GM19397 (cell line): ENCODE results near the gene AK5.

ENCODE experiments used
- ATAC-seq: cut with Tn5 transposase; IDR thresholded peaks from one replicate; pipeline ENCODE4 v1.9.1; 2021; ENCODE audit warnings: mild to moderate bottlenecking, moderate library complexity; ENCODE audit not compliant: unreplicated experiment

The AK5 gene

DNA sequence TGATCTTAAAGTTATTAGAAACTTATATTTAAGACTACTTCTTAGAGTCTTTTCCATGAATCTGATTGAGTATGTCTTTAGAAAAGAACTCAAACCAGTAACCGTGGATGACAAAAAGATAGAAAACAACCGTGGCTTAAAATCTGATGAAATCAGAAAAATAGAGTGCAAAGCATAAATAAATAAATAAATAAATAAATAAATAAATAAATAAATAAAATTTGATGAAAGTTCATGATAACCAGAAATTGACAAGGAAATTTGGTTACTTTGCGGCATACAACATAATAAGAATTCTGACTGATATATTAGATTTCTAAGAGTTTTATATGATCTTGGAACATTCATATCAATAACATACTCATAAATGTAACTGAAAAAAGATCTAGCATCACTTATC is 152.1 kb downstream of the AK5 start:
- ATAC-seq, result no peak

DNA sequence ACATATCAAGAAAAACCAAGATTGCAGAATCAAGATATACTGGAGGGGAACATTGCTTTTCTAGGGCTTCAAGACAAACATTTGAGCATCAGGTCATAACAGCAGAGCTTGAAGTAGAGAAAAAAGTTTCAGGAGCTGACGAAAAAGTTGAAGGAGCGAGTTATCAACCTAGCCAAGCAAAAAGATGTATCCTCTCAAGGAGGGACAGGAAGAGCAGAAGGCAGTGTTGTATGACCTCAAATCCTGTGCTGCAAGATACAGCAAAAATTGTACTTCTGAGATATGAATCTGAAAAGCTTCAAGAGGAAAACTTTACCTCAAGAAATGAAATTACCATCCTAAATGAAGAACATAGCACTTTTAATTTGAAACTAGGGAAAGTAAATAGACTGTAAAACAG is 153.1 kb downstream of the AK5 start:
- no peak for ATAC-seq

- no peak for ATAC-seq
These were observed 156.6 kb downstream of the AK5 start for GRCh38 chr1:77438236-77438913.

DNA sequence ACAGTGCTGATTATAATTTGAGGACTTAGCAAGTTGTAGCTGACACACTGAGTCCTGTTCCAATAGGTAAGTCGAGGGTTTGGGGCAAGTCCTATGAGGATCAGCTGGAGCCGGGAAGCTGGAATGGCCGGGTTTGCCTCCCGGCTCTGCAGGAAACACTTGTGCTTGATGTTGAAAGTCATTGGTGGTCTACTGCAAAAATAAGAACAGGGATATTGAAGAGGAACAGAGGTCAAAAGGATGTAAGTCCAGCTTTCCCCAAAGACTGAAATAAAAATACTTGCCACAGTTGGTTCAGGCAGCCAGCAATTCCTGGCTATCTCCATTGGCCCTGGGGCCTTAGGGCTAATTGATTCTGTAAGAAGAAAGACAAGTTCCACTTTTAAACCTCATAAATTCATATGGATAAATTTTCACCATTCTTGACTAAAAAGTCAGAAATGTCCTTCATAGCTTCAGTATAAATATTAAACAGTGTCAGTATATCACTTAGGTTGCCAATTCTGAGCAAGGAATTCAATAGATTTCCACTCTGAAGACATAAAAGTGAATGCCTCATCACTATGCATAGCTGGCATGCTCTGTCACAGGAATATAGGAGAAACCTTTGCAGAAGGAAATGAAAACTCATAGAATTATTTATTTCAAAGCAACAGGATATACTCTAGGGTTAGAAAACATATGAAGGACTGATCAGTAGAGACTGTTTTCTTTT is 165.2 kb downstream of the AK5 start:
- no peak for ATAC-seq

DNA sequence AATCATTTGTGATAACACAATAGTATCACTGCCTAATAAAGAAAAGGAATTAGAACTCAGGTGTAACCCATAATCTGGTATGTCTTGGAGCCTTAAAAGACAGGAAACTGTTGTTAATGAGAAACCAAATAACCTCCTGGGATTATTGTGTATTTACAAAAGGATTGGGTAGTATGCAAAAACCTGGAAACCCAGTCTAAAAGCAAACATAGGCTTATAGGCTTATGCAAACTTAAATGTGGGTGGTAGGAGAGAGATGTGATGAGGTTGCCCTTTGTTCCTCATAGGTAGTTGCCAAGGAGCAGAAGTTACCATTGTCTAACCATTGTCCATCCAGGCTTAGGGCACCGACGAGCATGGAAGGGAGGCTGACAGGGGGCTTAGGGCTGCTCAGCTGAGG is 165.8 kb downstream of the AK5 start:
- no peak for ATAC-seq

GRCh38 chr1:77459881-77460280 is 178.1 kb downstream of the AK5 start:
- ATAC-seq, result no peak

DNA sequence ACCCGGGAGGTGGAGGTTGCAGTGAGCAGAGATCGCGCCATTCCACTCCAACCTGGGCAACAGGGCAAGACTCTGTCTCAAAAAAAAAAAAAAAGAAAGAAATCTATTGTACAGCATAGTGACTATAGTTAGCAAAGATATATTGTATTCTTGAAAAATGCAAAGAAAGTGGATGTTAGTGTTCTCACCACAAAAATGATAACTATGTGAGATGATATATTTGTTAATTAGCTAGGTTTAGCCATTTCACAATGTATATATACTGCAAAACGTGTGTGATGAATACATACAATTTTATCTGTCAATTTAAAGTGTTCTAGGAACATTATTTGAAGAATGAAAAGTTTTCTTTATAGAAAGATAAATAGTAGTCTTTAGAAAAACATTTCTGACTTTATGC is 179.9 kb downstream of the AK5 start:
- ATAC-seq, result no peak

DNA sequence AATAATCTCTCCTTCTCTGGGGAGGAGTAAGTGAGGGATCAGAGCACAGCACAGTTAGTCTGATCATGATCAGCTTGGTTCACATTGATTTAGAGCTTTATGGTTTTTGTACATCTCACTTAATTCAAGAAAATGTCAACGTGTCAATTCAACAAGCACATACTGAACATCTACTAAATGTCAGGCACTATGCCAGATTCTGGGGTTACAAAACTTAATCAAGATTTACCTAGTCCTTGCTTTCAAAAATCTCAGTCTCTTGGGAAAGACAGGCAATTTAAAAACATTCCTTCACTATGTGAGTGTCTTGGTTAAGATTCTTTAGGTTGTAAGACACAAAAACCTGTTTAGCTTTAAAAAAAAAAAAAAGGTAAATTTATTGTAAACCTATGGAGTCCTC is 181.4 kb downstream of the AK5 start:
- ATAC-seq, result no peak

DNA sequence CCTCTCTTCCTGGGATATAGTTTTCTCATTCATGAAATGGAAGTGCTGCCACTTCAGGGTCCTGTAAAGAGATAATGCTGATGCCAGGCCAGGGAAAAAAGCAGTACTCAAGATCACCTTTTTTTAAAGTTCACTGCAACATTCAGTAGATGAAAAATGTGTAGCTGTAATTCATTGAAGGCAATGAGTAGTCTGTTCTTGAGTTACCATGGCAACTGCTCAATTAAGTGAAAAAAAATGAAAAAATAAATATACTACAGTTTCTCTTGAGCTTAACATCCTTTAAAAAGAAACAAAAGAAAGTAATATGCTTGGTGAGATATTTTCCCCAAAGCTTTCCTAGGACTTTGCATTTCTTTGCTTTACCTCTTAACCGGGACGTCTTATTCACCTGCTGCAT is 183.3 kb downstream of the AK5 start:
- ATAC-seq, result no peak

GRCh38 chr1:77465922-77466321 is 184.1 kb downstream of the AK5 start:
- no peak for ATAC-seq

DNA sequence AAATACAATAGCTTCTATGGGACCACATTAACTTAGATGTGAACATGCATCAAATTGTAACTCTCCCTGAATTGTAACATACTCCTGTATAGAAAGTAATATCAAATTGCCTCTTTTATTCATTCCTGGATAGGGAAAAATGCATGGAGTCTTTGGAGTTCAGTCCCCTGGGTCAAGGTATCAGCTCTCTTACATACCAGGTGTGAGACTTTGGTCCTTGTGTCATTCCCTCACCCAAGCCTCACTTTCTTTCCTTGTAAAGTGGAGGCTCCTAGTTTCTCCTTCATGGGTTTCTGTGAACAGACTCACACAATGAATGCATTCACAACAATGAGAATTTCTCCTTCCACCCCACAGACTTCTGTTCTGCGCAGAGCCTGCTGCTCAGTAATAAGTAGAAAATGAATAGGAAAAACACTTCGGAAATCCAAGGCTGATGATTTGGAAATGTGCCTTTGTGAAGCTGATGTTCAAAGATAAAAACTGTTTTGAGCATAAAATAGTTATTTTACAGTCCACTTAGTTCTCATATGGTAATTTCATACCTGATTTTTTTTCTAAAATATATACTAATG is 185.3 kb downstream of the AK5 start:
- ATAC-seq, result no peak

DNA sequence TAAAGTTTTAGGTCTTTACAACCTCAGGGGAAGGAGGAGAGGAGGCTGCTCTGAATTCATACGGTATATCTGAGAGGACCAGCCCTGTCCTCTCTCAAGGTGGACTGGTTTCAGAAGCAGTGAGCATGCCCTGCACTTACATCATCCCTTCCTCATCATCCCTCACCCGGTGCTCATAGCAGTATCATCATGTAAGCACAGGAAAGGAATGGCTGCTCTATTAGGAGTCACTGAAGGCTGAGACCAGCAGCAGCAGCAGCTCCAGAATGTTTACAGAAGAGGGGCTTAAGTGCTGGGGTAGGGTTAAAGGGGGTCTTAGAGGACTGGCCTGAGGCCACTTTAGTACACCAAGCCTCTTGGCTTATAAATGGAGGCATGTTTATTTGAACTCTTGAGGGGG is 185.9 kb downstream of the AK5 start:
- ATAC-seq, result no peak

DNA sequence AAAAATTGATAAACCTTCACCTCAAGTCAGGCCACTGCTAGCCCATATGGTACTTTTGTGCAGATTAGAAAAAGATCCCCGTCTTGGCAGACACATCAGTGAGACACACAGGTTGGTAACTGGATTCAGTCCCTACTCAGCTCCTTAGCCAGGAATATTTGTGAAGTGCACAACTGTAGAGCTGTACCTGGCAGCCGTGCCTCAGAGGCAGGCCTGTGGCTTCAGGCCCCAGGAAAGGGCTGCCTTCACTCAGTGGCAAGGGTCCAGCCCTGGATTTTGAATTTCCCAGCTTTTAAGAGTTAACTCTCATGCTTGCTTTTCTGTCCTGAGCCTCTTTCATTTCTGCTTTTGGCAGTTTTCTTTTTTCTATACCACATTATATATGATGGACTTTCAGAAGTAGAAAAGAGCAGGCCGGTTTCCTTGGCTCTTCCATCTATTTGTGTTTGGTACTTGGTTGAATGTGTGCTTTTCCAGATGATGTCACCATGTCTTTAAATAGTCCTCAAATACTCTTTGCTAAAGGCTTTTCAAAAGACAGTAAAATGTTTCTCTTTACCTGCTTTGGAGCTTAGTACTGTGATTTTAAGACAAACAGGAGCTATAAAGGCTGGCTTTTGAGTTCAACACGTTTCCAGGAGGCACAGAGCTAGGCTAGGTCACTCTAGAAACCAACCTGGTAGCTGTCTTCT is 186.6 kb downstream of the AK5 start:
- ATAC-seq, result no peak

- ATAC-seq, result no peak
These were observed 187.3 kb downstream of the AK5 start for GRCh38 chr1:77468949-77469710.

DNA sequence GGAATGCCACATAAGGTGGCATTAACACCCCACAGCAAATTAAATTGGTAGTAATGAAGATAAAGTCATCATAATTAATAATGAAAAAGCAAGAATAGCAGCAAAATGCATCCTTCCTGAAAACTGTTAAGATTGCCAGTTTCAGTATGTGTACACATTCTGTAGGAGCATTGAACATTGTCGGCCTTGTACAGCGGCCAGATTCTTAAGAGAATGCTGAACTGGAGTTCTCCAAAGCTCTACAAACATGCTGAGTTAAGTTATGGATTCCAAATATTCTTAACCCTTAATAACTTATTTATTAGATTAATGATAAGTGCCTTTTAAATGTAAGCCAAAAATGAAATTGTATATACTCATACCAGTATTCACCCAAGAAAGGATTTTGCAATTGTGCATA is 189.9 kb downstream of the AK5 start:
- ATAC-seq, result no peak

GRCh38 chr1:77473690-77474089 is 191.9 kb downstream of the AK5 start:
- no peak for ATAC-seq

GRCh38 chr1:77475641-77476040 is 193.8 kb downstream of the AK5 start:
- no peak for ATAC-seq

GRCh38 chr1:77476475-77476874 is 194.7 kb downstream of the AK5 start:
- ATAC-seq, result no peak

- ATAC-seq, result no peak
These were observed 202.5 kb downstream of the AK5 start for GRCh38 chr1:77484334-77484733.

DNA sequence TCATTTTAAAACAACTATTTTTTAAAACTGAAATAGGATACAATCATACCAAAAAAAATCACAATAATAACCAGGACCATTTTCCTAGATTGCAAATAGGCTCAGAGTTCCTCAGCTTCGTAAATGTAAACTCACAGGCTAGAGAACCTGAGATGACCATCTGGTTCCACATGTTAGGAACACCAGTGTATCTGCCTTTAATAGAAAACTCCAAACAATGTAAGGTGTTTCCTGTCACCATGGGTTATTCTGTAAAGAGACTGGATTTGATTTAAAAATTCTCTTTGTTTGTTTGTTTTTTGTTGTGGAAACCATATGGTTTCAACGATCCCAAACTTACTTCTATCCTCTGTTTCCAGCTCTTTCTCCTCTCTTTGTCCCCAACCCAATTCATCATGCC is 203.1 kb downstream of the AK5 start:
- ATAC-seq, result no peak

GRCh38 chr1:77487631-77488030 is 205.8 kb downstream of the AK5 start:
- ATAC-seq, result no peak
